Measurements from ENCODE around the gene SPR.
A peak's percentile ranks its signal among the peaks of the same experiment; 100 is the strongest.

The SPR gene

DNA sequence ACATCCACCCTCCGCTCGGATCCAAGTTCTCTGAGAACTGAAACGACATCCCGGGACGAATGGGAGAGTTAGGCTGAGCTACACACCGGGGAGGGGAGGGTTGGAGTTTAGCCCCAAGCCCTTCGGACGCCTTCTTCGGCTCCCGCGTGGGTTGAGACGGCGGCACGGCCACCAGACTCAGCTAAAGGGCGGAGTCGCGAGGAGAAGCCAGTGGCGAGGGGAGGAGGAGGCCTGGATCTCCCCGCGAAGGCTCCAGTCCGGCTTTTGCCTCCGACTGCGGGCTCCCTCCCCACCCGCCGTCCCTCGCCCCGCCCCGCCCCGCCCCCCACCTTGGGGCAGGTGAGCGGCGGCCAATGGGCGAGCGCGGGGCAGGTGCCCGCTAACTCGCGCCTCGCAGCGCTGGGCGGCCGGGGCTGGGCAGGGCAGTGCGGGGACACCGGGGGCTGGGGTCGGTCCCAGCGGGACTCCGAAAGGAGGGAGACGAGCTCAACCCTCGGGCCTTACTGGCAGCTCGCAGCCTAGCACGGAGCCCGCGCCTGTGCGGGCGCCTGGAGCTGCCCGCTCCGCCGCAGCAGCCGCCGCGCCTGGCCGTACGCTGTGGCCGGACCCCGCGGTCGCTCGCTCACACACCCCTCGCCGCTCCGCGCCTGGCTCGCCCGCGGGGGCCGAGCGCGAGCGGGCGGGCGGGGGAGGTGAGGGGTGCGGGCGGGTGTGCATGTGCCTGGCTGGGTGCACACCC is 30.1 kb downstream of the SPR start, which contains the start of gene EMX1:
TSS of gene EMX1 (plus strand) at position 382 of the 739 bp plus-strand sequence. CDS start at position 716, 334 bp downstream.
- TF ChIP-seq, protein P1, sequence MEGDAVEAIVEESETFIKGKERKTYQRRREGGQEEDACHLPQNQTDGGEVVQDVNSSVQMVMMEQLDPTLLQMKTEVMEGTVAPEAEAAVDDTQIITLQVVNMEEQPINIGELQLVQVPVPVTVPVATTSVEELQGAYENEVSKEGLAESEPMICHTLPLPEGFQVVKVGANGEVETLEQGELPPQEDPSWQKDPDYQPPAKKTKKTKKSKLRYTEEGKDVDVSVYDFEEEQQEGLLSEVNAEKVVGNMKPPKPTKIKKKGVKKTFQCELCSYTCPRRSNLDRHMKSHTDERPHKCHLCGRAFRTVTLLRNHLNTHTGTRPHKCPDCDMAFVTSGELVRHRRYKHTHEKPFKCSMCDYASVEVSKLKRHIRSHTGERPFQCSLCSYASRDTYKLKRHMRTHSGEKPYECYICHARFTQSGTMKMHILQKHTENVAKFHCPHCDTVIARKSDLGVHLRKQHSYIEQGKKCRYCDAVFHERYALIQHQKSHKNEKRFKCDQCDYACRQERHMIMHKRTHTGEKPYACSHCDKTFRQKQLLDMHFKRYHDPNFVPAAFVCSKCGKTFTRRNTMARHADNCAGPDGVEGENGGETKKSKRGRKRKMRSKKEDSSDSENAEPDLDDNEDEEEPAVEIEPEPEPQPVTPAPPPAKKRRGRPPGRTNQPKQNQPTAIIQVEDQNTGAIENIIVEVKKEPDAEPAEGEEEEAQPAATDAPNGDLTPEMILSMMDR (IDR thresholded peaks at IDR 0.05; ENCODE audit: insufficient read depth, low read length, poor library complexity, severe bottlenecking), result no peak
- TF ChIP-seq EZH2phosphoT487 (conservative IDR thresholded peaks at IDR 0.05; ENCODE audit: low read length), result no peak
- no peak within 1 kb of the TSS for H3K9ac ChIP-seq (ENCODE audit: low read length)
- no peaks in the 10 kb centered on the region for H3K27me3 ChIP-seq (ENCODE audit: low read length)
- no peaks in the 10 kb centered on the region for H3K79me2 ChIP-seq (ENCODE audit: insufficient read depth, low read length)
- no peaks in the 10 kb centered on the region for H3K36me3 ChIP-seq (ENCODE audit: low read length)
- no peaks in the 10 kb centered on the region for H4K20me1 ChIP-seq (ENCODE audit: low read depth, low read length)
- H3K9me2 ChIP-seq (replicated peaks; ENCODE audit: insufficient read depth, low read length), result no peaks in the 10 kb centered on the region
- H3K4me3 ChIP-seq (ENCODE audit: insufficient read depth, low read length, poor library complexity, severe bottlenecking), result no peak within 1 kb of the TSS
- peak within 1 kb of the TSS; percentile 19 for H3K4me2 ChIP-seq (ENCODE audit: low read depth, low read length, poor library complexity, severe bottlenecking)
- no peaks in the 10 kb centered on the region for H3K9me3 ChIP-seq (ENCODE audit: insufficient read depth, low read length)
- no peak within 1 kb of the TSS for H2AFZ ChIP-seq (ENCODE audit: low read depth, low read length, severe bottlenecking)
- no peak within 1 kb of the TSS for H3K27ac ChIP-seq (ENCODE audit: low read depth, low read length)
- H3F3A ChIP-seq (ENCODE audit: insufficient read depth), result no peaks in the 10 kb centered on the region

- no peaks in the 10 kb centered on the region for H3F3A ChIP-seq (ENCODE audit: insufficient read depth)
- no peak overlapping the region for H2AFZ ChIP-seq (ENCODE audit: low read depth, low read length, severe bottlenecking)
- H4K20me1 ChIP-seq (ENCODE audit: low read depth, low read length), result no peaks in the 10 kb centered on the region
- H3K36me3 ChIP-seq (ENCODE audit: low read length), result no peaks in the 10 kb centered on the region
- H3K4me3 ChIP-seq (ENCODE audit: insufficient read depth, low read length, poor library complexity, severe bottlenecking), result no peak overlapping the region
- H3K27ac ChIP-seq (ENCODE audit: low read depth, low read length), result no peak overlapping the region
- no peak overlapping the region for H3K9ac ChIP-seq (ENCODE audit: low read length)
- H3K79me2 ChIP-seq (ENCODE audit: insufficient read depth, low read length), result no peaks in the 10 kb centered on the region
- TF ChIP-seq, protein P1 (IDR thresholded peaks at IDR 0.05; ENCODE audit: insufficient read depth, low read length, poor library complexity, severe bottlenecking), result no peak
- no peak for TF ChIP-seq EZH2phosphoT487 (conservative IDR thresholded peaks at IDR 0.05; ENCODE audit: low read length)
- no peaks in the 10 kb centered on the region for H3K9me2 ChIP-seq (replicated peaks; ENCODE audit: insufficient read depth, low read length)
- no peak overlapping the region for H3K4me2 ChIP-seq (ENCODE audit: low read depth, low read length, poor library complexity, severe bottlenecking)
- H3K9me3 ChIP-seq (ENCODE audit: insufficient read depth, low read length), result no peaks in the 10 kb centered on the region
- no peaks in the 10 kb centered on the region for H3K27me3 ChIP-seq (ENCODE audit: low read length)
These were observed 30.8 kb downstream of the SPR start for GRCh38 chr2:72917877-72918553.

- no peak overlapping the region for H3K4me2 ChIP-seq (ENCODE audit: low read depth, low read length, poor library complexity, severe bottlenecking)
- H3F3A ChIP-seq (ENCODE audit: insufficient read depth), result no peaks in the 10 kb centered on the region
- no peak overlapping the region for H3K27ac ChIP-seq (ENCODE audit: low read depth, low read length)
- H3K9me2 ChIP-seq (replicated peaks; ENCODE audit: insufficient read depth, low read length), result no peaks in the 10 kb centered on the region
- H3K9ac ChIP-seq (ENCODE audit: low read length), result no peak overlapping the region
- no peak overlapping the region for H2AFZ ChIP-seq (ENCODE audit: low read depth, low read length, severe bottlenecking)
- no peaks in the 10 kb centered on the region for H3K9me3 ChIP-seq (ENCODE audit: insufficient read depth, low read length)
- H3K36me3 ChIP-seq (ENCODE audit: low read length), result no peaks in the 10 kb centered on the region
- H3K4me3 ChIP-seq (ENCODE audit: insufficient read depth, low read length, poor library complexity, severe bottlenecking), result no peak overlapping the region
- no peaks in the 10 kb centered on the region for H4K20me1 ChIP-seq (ENCODE audit: low read depth, low read length)
- TF ChIP-seq, protein P1 (IDR thresholded peaks at IDR 0.05; ENCODE audit: insufficient read depth, low read length, poor library complexity, severe bottlenecking), result no peak
- TF ChIP-seq EZH2phosphoT487 (conservative IDR thresholded peaks at IDR 0.05; ENCODE audit: low read length), result no peak
- H3K79me2 ChIP-seq (ENCODE audit: insufficient read depth, low read length), result no peaks in the 10 kb centered on the region
- no peaks in the 10 kb centered on the region for H3K27me3 ChIP-seq (ENCODE audit: low read length)
These were observed 32.5 kb downstream of the SPR start for GRCh38 chr2:72919414-72920317.
